ENCODE data around the gene PIK3CB.

Gene PIK3CB

DNA sequence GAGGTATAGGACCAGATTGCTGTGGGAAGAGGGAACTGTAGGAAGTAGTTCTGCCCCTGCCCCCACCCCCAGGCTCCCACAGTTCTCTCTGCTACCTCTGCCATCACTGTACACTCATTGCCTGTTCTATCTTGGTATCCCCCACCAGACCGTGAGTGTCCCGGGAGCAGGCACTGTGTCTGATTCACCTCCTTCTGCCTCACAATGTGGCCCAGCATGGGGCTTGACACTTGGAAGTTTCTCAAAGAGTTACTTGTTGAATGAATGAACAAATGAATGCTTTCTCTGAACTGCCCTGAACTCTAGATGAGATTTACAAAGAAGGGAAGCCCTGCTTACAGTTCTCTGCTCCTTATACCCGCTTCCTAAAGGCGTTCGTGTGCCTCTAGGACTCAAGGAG lies 27.1 kb upstream of the PIK3CB start:
- Histone ChIP-seq H4K20me1 (ENCODE audit: insufficient read depth, low read length) (no peaks in the 10 kb centered on the region), H3K9me2 (ENCODE audit: low read depth, low read length) (no peaks in the 10 kb centered on the region), H3K4me1 (ENCODE audit: insufficient read depth, low read length, severe bottlenecking) (no peaks in the 10 kb centered on the region), H3F3A (ENCODE audit: insufficient read depth, low read length) (no peaks in the 10 kb centered on the region), H3K9ac (ENCODE audit: low read length) (no peak overlapping the region), H3K27me3 (ENCODE audit: insufficient read depth, low read length) (no peaks in the 10 kb centered on the region), H3K27ac (ENCODE audit: low read depth, low read length, poor library complexity, severe bottlenecking) (no peak overlapping the region), H3K4me2 (ENCODE audit: low read length) (no peak overlapping the region), H2AFZ (ENCODE audit: low read length) (no peak overlapping the region), H3K36me3 (ENCODE audit: insufficient read depth, low read length) (no peaks in the 10 kb centered on the region), H3K9me3 (ENCODE audit: low read length) (no peaks in the 10 kb centered on the region), H3K79me2 (ENCODE audit: insufficient read depth, low read length) (no peaks in the 10 kb centered on the region), H3K4me3 (ENCODE audit: low read depth, low read length, poor library complexity, severe bottlenecking) (no peak overlapping the region)
- no peak for TF ChIP-seq EZH2 (IDR thresholded peaks at IDR 0.05; ENCODE audit: borderline replicate concordance, low read length)
- TF ChIP-seq CTCF (IDR thresholded peaks at IDR 0.05; ENCODE audit: low read length), result no peak

DNA sequence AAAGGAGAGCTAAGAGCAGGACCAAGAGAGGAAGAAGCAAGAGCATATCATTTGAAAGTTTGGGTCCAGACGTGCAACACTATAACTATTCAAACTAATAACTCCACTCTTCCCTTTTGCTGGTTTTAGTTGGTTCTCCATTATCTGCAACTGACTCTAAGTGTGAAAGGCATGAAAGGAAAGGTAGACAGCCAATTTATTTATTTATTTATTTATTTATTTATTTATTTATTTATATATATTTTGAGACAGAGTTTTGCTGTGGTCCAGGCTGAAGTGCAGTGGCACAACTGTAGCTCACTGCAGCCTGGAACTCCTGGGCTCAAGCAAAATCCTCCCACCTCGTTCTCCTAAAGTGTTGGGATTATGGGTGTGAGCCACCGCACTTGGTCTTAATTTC lies 22.1 kb upstream of the PIK3CB start:
- H3K9me2 ChIP-seq (ENCODE audit: low read depth, low read length), result no peaks in the 10 kb centered on the region
- TF ChIP-seq EZH2 (IDR thresholded peaks at IDR 0.05; ENCODE audit: borderline replicate concordance, low read length), result no peak
- TF ChIP-seq CTCF (IDR thresholded peaks at IDR 0.05; ENCODE audit: low read length), result no peak
- no peaks in the 10 kb centered on the region for H3K27me3 ChIP-seq (ENCODE audit: insufficient read depth, low read length)
- no peak overlapping the region for H2AFZ ChIP-seq (ENCODE audit: low read length)
- H3K9me3 ChIP-seq (ENCODE audit: low read length), result no peaks in the 10 kb centered on the region
- no peak overlapping the region for H3K4me2 ChIP-seq (ENCODE audit: low read length)
- H3K27ac ChIP-seq (ENCODE audit: low read depth, low read length, poor library complexity, severe bottlenecking), result no peak overlapping the region
- H3K4me3 ChIP-seq (ENCODE audit: low read depth, low read length, poor library complexity, severe bottlenecking), result no peak overlapping the region
- H3K4me1 ChIP-seq (ENCODE audit: insufficient read depth, low read length, severe bottlenecking), result no peaks in the 10 kb centered on the region
- H3K9ac ChIP-seq (ENCODE audit: low read length), result no peak overlapping the region
- no peaks in the 10 kb centered on the region for H4K20me1 ChIP-seq (ENCODE audit: insufficient read depth, low read length)
- H3K36me3 ChIP-seq (ENCODE audit: insufficient read depth, low read length), result no peaks in the 10 kb centered on the region
- no peaks in the 10 kb centered on the region for H3K79me2 ChIP-seq (ENCODE audit: insufficient read depth, low read length)
- no peaks in the 10 kb centered on the region for H3F3A ChIP-seq (ENCODE audit: insufficient read depth, low read length)

DNA sequence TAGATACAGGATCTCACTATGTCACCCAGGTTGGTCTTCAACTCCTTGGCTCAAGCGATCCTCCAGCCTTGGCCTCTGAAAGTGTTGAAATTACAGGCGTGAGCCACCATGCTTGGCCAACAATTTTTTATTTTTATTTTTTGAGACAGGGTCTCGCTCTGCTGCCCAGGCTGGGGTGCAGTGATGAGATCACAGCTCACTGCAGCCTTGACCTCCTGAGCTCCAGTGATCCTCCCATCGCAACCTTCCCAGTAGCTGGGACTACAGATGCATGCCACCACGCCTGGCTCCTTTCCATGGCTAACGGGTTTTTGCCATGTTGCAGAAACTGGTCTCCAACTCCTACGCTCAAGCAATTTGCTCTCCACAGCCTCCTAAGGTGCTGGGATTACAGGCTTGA lies 20.2 kb upstream of the PIK3CB start:
- H3K9me3 ChIP-seq (ENCODE audit: low read length), result no peaks in the 10 kb centered on the region
- H3K27ac ChIP-seq (ENCODE audit: low read depth, low read length, poor library complexity, severe bottlenecking), result no peak overlapping the region
- no peak overlapping the region for H3K4me2 ChIP-seq (ENCODE audit: low read length)
- no peak overlapping the region for H2AFZ ChIP-seq (ENCODE audit: low read length)
- H3K4me3 ChIP-seq (ENCODE audit: low read depth, low read length, poor library complexity, severe bottlenecking), result no peak overlapping the region
- H3K9ac ChIP-seq (ENCODE audit: low read length), result no peak overlapping the region
- H3F3A ChIP-seq (ENCODE audit: insufficient read depth, low read length), result no peaks in the 10 kb centered on the region
- TF ChIP-seq EZH2 (IDR thresholded peaks at IDR 0.05; ENCODE audit: borderline replicate concordance, low read length), result no peak
- TF ChIP-seq CTCF (IDR thresholded peaks at IDR 0.05; ENCODE audit: low read length), result no peak
- no peaks in the 10 kb centered on the region for H3K36me3 ChIP-seq (ENCODE audit: insufficient read depth, low read length)
- H3K79me2 ChIP-seq (ENCODE audit: insufficient read depth, low read length), result no peaks in the 10 kb centered on the region
- no peaks in the 10 kb centered on the region for H3K4me1 ChIP-seq (ENCODE audit: insufficient read depth, low read length, severe bottlenecking)
- H3K27me3 ChIP-seq (ENCODE audit: insufficient read depth, low read length), result no peaks in the 10 kb centered on the region
- no peaks in the 10 kb centered on the region for H3K9me2 ChIP-seq (ENCODE audit: low read depth, low read length)
- no peaks in the 10 kb centered on the region for H4K20me1 ChIP-seq (ENCODE audit: insufficient read depth, low read length)

Measured in OCI-LY1 (cell line).